GM18498 (cell line): Measurements from ENCODE around the gene DLD.

Source experiments
- ATAC-seq: cut with Tn5 transposase; IDR thresholded peaks from one replicate; pipeline ENCODE4 v1.9.1; 2021; ENCODE audit warnings: mild to moderate bottlenecking, moderate library complexity; ENCODE audit not compliant: unreplicated experiment

The DLD gene

GRCh38 chr7:107967420-107967819, 76.4 kb downstream of the DLD start:
- no peak for ATAC-seq

GRCh38 chr7:107968449-107968848, 77.5 kb downstream of the DLD start:
- no peak for ATAC-seq

- no peak for ATAC-seq
Observed at GRCh38 chr7:107969856-107970255, 78.9 kb downstream of the DLD start.
